Gastroesophageal sphincter (tissue), 3 donors: ENCODE measurements around the gene PRR23B.

Experiments used
- CTCF ChIP-seq, 4 experiments: fragments of 200-600 bp in 2 of 4; fragments of 450-650 bp in 2 of 4; sonication (generic) in 1 of 4; IDR thresholded peaks; one replicate each; pipeline ENCODE4 v1.5.1; 2017 to 2019; ENCODE audit warnings: antibody characterized with exemption in 4 of 4, mild to moderate bottlenecking in 2 of 4, moderate library complexity in 2 of 4
- EP300 ChIP-seq: sonication (generic); formaldehyde crosslinking; IDR thresholded peaks from one replicate; pipeline ENCODE4 v1.6.1; 2017; ENCODE audit warnings: antibody characterized with exemption, mild to moderate bottlenecking
- POLR2A ChIP-seq, 2 donors: fragments of 450-650 bp; IDR thresholded peaks; one replicate each; pipeline ENCODE4 v1.6.1; 2017; ENCODE audit warnings: antibody characterized with exemption in 2 of 2, mild to moderate bottlenecking in 2 of 2, moderate library complexity in 1 of 2
- POLR2AphosphoS5 ChIP-seq: sonication (generic); formaldehyde crosslinking; IDR thresholded peaks from one replicate; pipeline ENCODE4 v1.6.1; 2017; ENCODE audit warnings: antibody characterized with exemption

- TF ChIP-seq CTCF (IDR thresholded peaks at IDR 0.05) (no peak), POLR2AphosphoS5 (no peak), EP300 (no peak), POLR2A (IDR thresholded peaks at IDR 0.05) (no peak)
These were observed 23.9 kb upstream of the PRR23B start, which contains the start of gene PRR23C for GRCh38 chr3:139044366-139045210.
